GM12878 (cell line): ENCODE results near the gene AQP3.

Source experiments
- ATF2 ChIP-seq: IDR thresholded peaks from 2 replicates; pipeline ENCODE4 v1.6.1; 2012; ENCODE audit warnings: low read length, inconsistent platforms
- ATF3 ChIP-seq: IDR thresholded peaks from 2 replicates; pipeline ENCODE4 v1.6.1; 2011; ENCODE audit warnings: low read depth, mild to moderate bottlenecking, low read length, moderate library complexity, borderline replicate concordance; ENCODE audit errors: extremely low read depth
- CTCF ChIP-seq, 3 experiments: IDR thresholded peaks in 2 of 3; conservative IDR thresholded peaks in 1 of 3; 2 replicates each; pipeline ENCODE4 v1.5.1; 2011; ENCODE audit warnings: low read depth in 3 of 3, low read length in 3 of 3, mild to moderate bottlenecking in 3 of 3, control low read depth in 2 of 3, moderate library complexity in 2 of 3, inconsistent platforms in 1 of 3, mixed read lengths in 1 of 3; ENCODE audit not compliant: control insufficient read depth in 2 of 3, insufficient read depth in 1 of 3; ENCODE audit errors: extremely low read depth in 1 of 3
- EP300 ChIP-seq, 2 experiments: fragments of 150-350 bp in 1 of 2; IDR thresholded peaks; 2 replicates each; pipeline ENCODE4 v1.6.1; 2011 to 2012; ENCODE audit warnings: low read depth in 2 of 2, low read length in 2 of 2, borderline replicate concordance in 1 of 2, improper control_type of control experiment in 1 of 2, inconsistent platforms in 1 of 2; ENCODE audit not compliant: control insufficient read depth in 1 of 2
- GABPA ChIP-seq: IDR thresholded peaks from 2 replicates; pipeline ENCODE4 v1.6.1; 2014; ENCODE audit warnings: antibody characterized with exemption, low read depth, mild to moderate bottlenecking, inconsistent platforms
- GATAD2B ChIP-seq: fragments of 450-650 bp; conservative IDR thresholded peaks from 2 replicates; pipeline ENCODE4 v1.6.1; 2017; ENCODE audit warnings: low read depth, mild to moderate bottlenecking, moderate library complexity
- KLF5 ChIP-seq: fragments of 450-650 bp; IDR thresholded peaks from 2 replicates; pipeline ENCODE4 v1.6.1; 2014; ENCODE audit warnings: mild to moderate bottlenecking; ENCODE audit not compliant: partially characterized antibody
- PKNOX1 ChIP-seq: fragments of 450-650 bp; IDR thresholded peaks from 2 replicates; pipeline ENCODE4 v1.6.1; 2016; ENCODE audit warnings: mild to moderate bottlenecking
- POLR2A ChIP-seq: IDR thresholded peaks from 2 replicates; pipeline ENCODE4 v1.6.1; 2011; ENCODE audit warnings: low read depth, mild to moderate bottlenecking, low read length
- POLR2AphosphoS2 ChIP-seq: IDR thresholded peaks from 2 replicates; pipeline ENCODE4 v1.6.1; 2011; ENCODE audit warnings: low read depth, mild to moderate bottlenecking, low read length, improper control_type of control experiment, moderate library complexity
- POLR2AphosphoS5 ChIP-seq: IDR thresholded peaks from 2 replicates; pipeline ENCODE4 v1.6.1; 2011; ENCODE audit warnings: mild to moderate bottlenecking, low read length, inconsistent platforms
- SIN3A ChIP-seq: IDR thresholded peaks from 2 replicates; pipeline ENCODE4 v1.6.1; 2012; ENCODE audit warnings: low read depth, low read length, improper control_type of control experiment

GRCh38 chr9:33468797-33469621 is 21.6 kb upstream of the AQP3 start:
- TF ChIP-seq CTCF (IDR thresholded peaks at IDR 0.05 in 2 of 3, conservative IDR thresholded peaks at IDR 0.05 in 1 of 3; ENCODE audit: control insufficient read depth in 2 of 3, extremely low read depth in 1 of 3, insufficient read depth in 1 of 3, low read depth in 3 of 3, low read length in 3 of 3) (no peak), GATAD2B (no peak), ATF3 (no peak), ATF2 (no peak), KLF5 (no peak), SIN3A (no peak), POLR2AphosphoS2 (no peak), PKNOX1 (no peak), EP300 (IDR thresholded peaks at IDR 0.05; ENCODE audit: borderline replicate concordance in 1 of 2, control insufficient read depth in 1 of 2, low read depth in 2 of 2, low read length in 2 of 2) (no peak), POLR2A (no peak), GABPA (no peak), POLR2AphosphoS5 (no peak)
